HCT116 (cell line): Measurements from ENCODE around the gene CDNF. TPM values are rescaled to one million over a fixed set of nuclear protein-coding genes. Genes with fewer than 3 reads are reported as not detected.

Experiments used
- ATAC-seq: fragments of 200-7000 bp; cut with Tn5 transposase; 2 replicates; pipeline ENCODE4 v1.9.1; 2020; ENCODE audit warnings: mild to moderate bottlenecking, moderate library complexity
- BruUV-seq: library from RNA; stranded (reverse); fragments of 400-500 nt; replicated peaks from 2 replicates; lab custom pipeline; 2021; lab: Mats Ljungman, UMichigan
- CTCF ChIA-PET: fragments of 300-600 bp; sonication (Branson Sonifier 250); formaldehyde crosslinking; loops from one replicate; lab custom pipeline; 2021; ENCODE audit warnings: antibody characterized with exemption; lab: Charles Lee
- POLR2A ChIA-PET: fragments of 300-600, 350-600 bp; sonication (Branson Sonifier 250); formaldehyde crosslinking; loops from one replicate; lab custom pipeline; 2021; ENCODE audit warnings: antibody characterized with exemption; lab: Charles Lee
- RAD21 ChIA-PET, 2 experiments: fragments of 300-600 bp; sonication (Branson Sonifier 250); formaldehyde crosslinking; loops; one replicate each; lab custom pipeline; 2023; ENCODE audit warnings: low total read pairs in 2 of 2; ENCODE audit not compliant: uncharacterized antibody in 2 of 2, unreplicated experiment in 2 of 2, low non-redundant PET in 1 of 2; lab: Charles Lee
- DNase-seq: peaks from one replicate; pipeline ENCODE4 v3.0.0-alpha.2; 2010; ENCODE audit warnings: low read depth, low spot score
- H2AFZ ChIP-seq: fragments of 200-600 bp; shearing (Covaris generic), sonication (generic); 2 replicates; pipeline ENCODE4 v1.6.1; 2017; ENCODE audit warnings: low read depth, mixed run types, mixed read lengths, antibody characterized with exemption, low read length; ENCODE audit not compliant: poor library complexity, severe bottlenecking
- H3K27ac ChIP-seq: 2 replicates; pipeline ENCODE4 v1.5.1; 2012; ENCODE audit warnings: low read depth, low read length
- H3K27me3 ChIP-seq: fragments of 200-600 bp; sonication (generic); 2 replicates; pipeline ENCODE4 v1.6.1; 2016; ENCODE audit warnings: mixed run types, low read length, mixed read lengths; ENCODE audit not compliant: insufficient read depth
- H3K36me3 ChIP-seq, 2 experiments: fragments of 200-500 bp in 1 of 2; fragments of 200-600 bp in 1 of 2; sonication (Bioruptor generic) in 1 of 2; sonication (generic) in 1 of 2; 2 replicates each; pipeline versions ENCODE4 v1.5.1 to v1.6.1; 2014 to 2016; ENCODE audit warnings: low read length in 2 of 2, inconsistent platforms in 1 of 2, mixed read lengths in 1 of 2, mixed run types in 1 of 2; ENCODE audit not compliant: insufficient read depth in 2 of 2, control insufficient read depth in 1 of 2
- H3K4me1 ChIP-seq, 2 experiments: fragments of 200-600 bp in 1 of 2; sonication (generic) in 1 of 2; 2 replicates each; pipeline versions ENCODE4 v1.5.1 to v1.6.1; 2012 to 2017; ENCODE audit warnings: low read length in 2 of 2, inconsistent platforms in 1 of 2, mild to moderate bottlenecking in 1 of 2, mixed read lengths in 1 of 2, mixed run types in 1 of 2, moderate library complexity in 1 of 2; ENCODE audit not compliant: insufficient read depth in 2 of 2, control insufficient read depth in 1 of 2
- H3K4me2 ChIP-seq: fragments of 200-600 bp; sonication (generic); 2 replicates; pipeline ENCODE4 v1.6.1; 2017; ENCODE audit warnings: mixed run types, low read length, mixed read lengths
- H3K4me3 ChIP-seq, 2 experiments: fragments of 200-600 bp in 1 of 2; sonication (generic) in 1 of 2; replicated peaks in 1 of 2; 2 replicates each; pipeline ENCODE4 v1.5.1; 2011 to 2016; ENCODE audit warnings: low read length in 2 of 2, control low read depth in 1 of 2, low read depth in 1 of 2, mild to moderate bottlenecking in 1 of 2, mixed read lengths in 1 of 2, mixed run types in 1 of 2
- H3K79me2 ChIP-seq: fragments of 200-600 bp; sonication (generic); 2 replicates; pipeline ENCODE4 v1.6.1; 2017; ENCODE audit warnings: mild to moderate bottlenecking, mixed run types, low read length, moderate library complexity, mixed read lengths; ENCODE audit not compliant: insufficient read depth
- H3K9ac ChIP-seq: fragments of 200-600 bp; sonication (generic); 2 replicates; pipeline ENCODE4 v1.6.1; 2016; ENCODE audit warnings: low read length, mixed read lengths
- H3K9me2 ChIP-seq: fragments of 200-600 bp; sonication (generic), shearing (Covaris generic); 2 replicates; pipeline ENCODE4 v1.6.1; 2017; ENCODE audit warnings: mixed run types, mild to moderate bottlenecking, moderate library complexity; ENCODE audit not compliant: insufficient read depth
- H3K9me3 ChIP-seq, 2 experiments: fragments of 200-500 bp in 1 of 2; fragments of 200-600 bp in 1 of 2; sonication (Bioruptor generic) in 1 of 2; sonication (generic) in 1 of 2; 2 replicates each; pipeline ENCODE4 v1.6.1; 2014 to 2017; ENCODE audit warnings: low read length in 2 of 2, mixed read lengths in 2 of 2, inconsistent platforms in 1 of 2, low read depth in 1 of 2, mild to moderate bottlenecking in 1 of 2, mixed run types in 1 of 2, moderate library complexity in 1 of 2; ENCODE audit not compliant: control insufficient read depth in 1 of 2, insufficient read depth in 1 of 2
- H4K20me1 ChIP-seq: fragments of 200-600 bp; sonication (generic), shearing (Covaris generic); 2 replicates; pipeline ENCODE4 v1.6.1; 2017; ENCODE audit warnings: mixed run types, mild to moderate bottlenecking, moderate library complexity; ENCODE audit not compliant: insufficient read depth
- CBX3 ChIP-seq: IDR thresholded peaks from 2 replicates; pipeline ENCODE4 v1.6.1; 2012; ENCODE audit warnings: low read depth
- CEBPB ChIP-seq: IDR thresholded peaks from 2 replicates; pipeline ENCODE4 v1.6.1; 2012; ENCODE audit warnings: low read depth
- EGR1 ChIP-seq: IDR thresholded peaks from 2 replicates; pipeline ENCODE4 v1.6.1; 2012; ENCODE audit warnings: low read depth
- ELF1 ChIP-seq: IDR thresholded peaks from 2 replicates; pipeline ENCODE4 v1.6.1; 2012; ENCODE audit warnings: low read depth, borderline replicate concordance
- EZH2phosphoT487 ChIP-seq: fragments of 200-600 bp; IDR thresholded peaks from 2 replicates; pipeline ENCODE4 v1.6.1; 2018; ENCODE audit warnings: antibody characterized with exemption, borderline replicate concordance
- FOSL1 ChIP-seq: IDR thresholded peaks from 2 replicates; pipeline ENCODE4 v1.6.1; 2012; ENCODE audit warnings: low read depth
- JUND ChIP-seq: IDR thresholded peaks from 2 replicates; pipeline ENCODE4 v1.6.1; 2012
- POLR2A ChIP-seq: IDR thresholded peaks from 2 replicates; pipeline ENCODE4 v1.7.0; 2011; ENCODE audit warnings: borderline replicate concordance; ENCODE audit not compliant: insufficient read depth, insufficient read length; ENCODE audit errors: extremely low read depth
- POLR2AphosphoS5 ChIP-seq: IDR thresholded peaks from 2 replicates; pipeline ENCODE4 v1.6.1; 2011; ENCODE audit warnings: mild to moderate bottlenecking, low read depth, low read length, moderate library complexity
- RAD21 ChIP-seq: IDR thresholded peaks from 2 replicates; pipeline ENCODE4 v1.6.1; 2012; ENCODE audit warnings: low read depth, mild to moderate bottlenecking
- SIN3A ChIP-seq: IDR thresholded peaks from 2 replicates; pipeline ENCODE4 v1.6.1; 2012; ENCODE audit warnings: low read depth
- SP1 ChIP-seq: IDR thresholded peaks from 2 replicates; pipeline ENCODE4 v1.6.1; 2012; ENCODE audit warnings: low read depth
- SRF ChIP-seq: IDR thresholded peaks from 2 replicates; pipeline ENCODE4 v1.6.1; 2012; ENCODE audit warnings: low read depth
- TCF7L2 ChIP-seq: IDR thresholded peaks from 2 replicates; pipeline ENCODE4 v1.7.0; 2011; ENCODE audit warnings: borderline replicate concordance, inconsistent platforms; ENCODE audit not compliant: insufficient read depth, insufficient read length; ENCODE audit errors: extremely low read depth
- YY1 ChIP-seq: IDR thresholded peaks from 2 replicates; pipeline ENCODE4 v1.6.1; 2011; ENCODE audit warnings: low read length, low read depth, moderate library complexity, mild to moderate bottlenecking; ENCODE audit not compliant: insufficient replicate concordance; ENCODE audit errors: extremely low read depth
- ZFX ChIP-seq: fragments of 450-650 bp; IDR thresholded peaks from 2 replicates; pipeline ENCODE4 v1.6.1; 2017
- ZNF274 ChIP-seq: fragments of 200-500 bp; sonication (Bioruptor generic); IDR thresholded peaks from 2 replicates; pipeline ENCODE4 v1.6.1; 2014; ENCODE audit warnings: mild to moderate bottlenecking, low read depth, low read length, inconsistent platforms
- intact Hi-C: fragments of 100-400 bp; cut with micrococcal nuclease; formaldehyde crosslinking; loops from 2 replicates; pipeline ENCODE4 v1.10.0; 2022
- total RNA-seq: library from RNA; stranded (reverse); gene quantifications from one replicate; pipeline ENCODE4 v1.2.1, GENCODE V29; 2021; ENCODE audit not compliant: unreplicated experiment
- TF ChIP-seq, protein P1 (sequence below), 3 experiments: fragments of 200-600 bp in 1 of 3; sonication (generic) in 1 of 3; IDR thresholded peaks in 2 of 3; conservative IDR thresholded peaks in 1 of 3; 2 replicates each; pipeline ENCODE4 v1.5.1; 2012 to 2017; ENCODE audit warnings: low read depth in 2 of 3, low read length in 2 of 3, antibody characterized with exemption in 1 of 3, borderline replicate concordance in 1 of 3, control low read depth in 1 of 3, mild to moderate bottlenecking in 1 of 3, mixed read lengths in 1 of 3, mixed run types in 1 of 3, moderate library complexity in 1 of 3; ENCODE audit not compliant: insufficient read depth in 1 of 3
- TF ChIP-seq, protein P2 (sequence below): IDR thresholded peaks from 2 replicates; pipeline ENCODE4 v1.6.1; 2012
- TF ChIP-seq, protein P3 (sequence below): IDR thresholded peaks from 2 replicates; pipeline ENCODE4 v1.6.1; 2012; ENCODE audit warnings: low read depth
- TF ChIP-seq, protein P4 (sequence below): IDR thresholded peaks from 2 replicates; pipeline ENCODE4 v1.6.1; 2012

Gene CDNF
- total RNA-seq, 1 experiment from 2014 or later: 1.1 TPM

DNA sequence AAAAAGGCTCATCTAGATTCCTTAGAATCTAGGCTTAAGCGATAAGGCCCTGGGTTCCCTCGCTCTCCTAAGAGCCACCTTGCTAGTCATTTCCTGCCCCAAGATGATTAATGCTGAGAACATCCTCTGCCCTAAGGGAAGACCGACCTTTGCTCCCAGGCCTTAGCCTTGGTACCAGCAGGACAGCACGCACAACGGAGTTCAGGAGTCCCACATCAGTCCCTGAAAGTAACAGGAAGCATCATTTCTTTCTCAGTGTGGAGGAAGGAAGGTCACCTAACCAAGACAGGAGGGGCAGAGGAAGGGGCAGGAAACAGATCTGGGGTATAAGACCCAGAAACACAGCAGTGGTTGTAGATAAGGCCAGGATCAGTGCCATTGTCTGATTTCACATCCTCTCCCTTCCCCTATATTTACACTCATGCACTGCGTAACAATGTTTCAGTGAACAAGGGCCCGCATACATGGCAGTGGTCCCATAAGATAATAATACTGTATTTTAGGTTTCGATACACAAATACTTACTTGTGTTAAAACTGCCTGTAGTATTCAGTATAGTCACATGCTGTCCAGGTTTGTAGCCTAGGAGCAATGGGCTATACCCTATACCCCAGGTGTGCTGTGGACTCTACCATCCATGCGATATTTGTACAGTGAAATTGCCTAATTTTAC, 55.0 kb downstream of the CDNF start:
- Histone ChIP-seq H3K27ac (no peak overlapping the region), H3K36me3 (no peaks in the 10 kb centered on the region), H3K9ac (no peak overlapping the region; the same call in 1 of the 2 replicates), H3K4me3 (peak overlapping the region in 1 of 2 experiments; percentile 12; a peak in 1 of 4 replicates), H4K20me1 (no peaks in the 10 kb centered on the region), H2AFZ (peak overlapping the region; percentile 57), H3K4me1 (peaks cover 0 to 21% of the 10 kb centered on the region in 2 experiments; a peak in 2 of 4 replicates), H3K9me3 (peaks cover 3 to 4% of the 10 kb centered on the region in 2 experiments; a peak in 1 of 4 replicates), H3K9me2 (no peaks in the 10 kb centered on the region), H3K79me2 (no peaks in the 10 kb centered on the region), H3K4me2 (peak overlapping the region; percentile 62), H3K27me3 (no peaks in the 10 kb centered on the region)
- DNase-seq: peak; percentile 61
- no TSS peak for BruUV-seq
- ChIA-PET RAD21 (no interaction called here), POLR2A (no interaction called here), CTCF (no interaction called here)
- intact Hi-C loops: no loop called here
- peak; percentile 88 for ATAC-seq
- peak; percentile 60 for TF ChIP-seq JUND
- no peak for TF ChIP-seq ZFX
- no peak for TF ChIP-seq ELF1
- TF ChIP-seq POLR2AphosphoS5: no peak
- no peak for TF ChIP-seq POLR2A
- TF ChIP-seq FOSL1: peak; percentile 74
- TF ChIP-seq SP1: peak; percentile 81
- no peak for TF ChIP-seq TCF7L2
- TF ChIP-seq ZNF274: no peak
- TF ChIP-seq CBX3: 0 out of 2 replicates have a peak, but pooled peaks have one; percentile 48
- TF ChIP-seq, protein P1, sequence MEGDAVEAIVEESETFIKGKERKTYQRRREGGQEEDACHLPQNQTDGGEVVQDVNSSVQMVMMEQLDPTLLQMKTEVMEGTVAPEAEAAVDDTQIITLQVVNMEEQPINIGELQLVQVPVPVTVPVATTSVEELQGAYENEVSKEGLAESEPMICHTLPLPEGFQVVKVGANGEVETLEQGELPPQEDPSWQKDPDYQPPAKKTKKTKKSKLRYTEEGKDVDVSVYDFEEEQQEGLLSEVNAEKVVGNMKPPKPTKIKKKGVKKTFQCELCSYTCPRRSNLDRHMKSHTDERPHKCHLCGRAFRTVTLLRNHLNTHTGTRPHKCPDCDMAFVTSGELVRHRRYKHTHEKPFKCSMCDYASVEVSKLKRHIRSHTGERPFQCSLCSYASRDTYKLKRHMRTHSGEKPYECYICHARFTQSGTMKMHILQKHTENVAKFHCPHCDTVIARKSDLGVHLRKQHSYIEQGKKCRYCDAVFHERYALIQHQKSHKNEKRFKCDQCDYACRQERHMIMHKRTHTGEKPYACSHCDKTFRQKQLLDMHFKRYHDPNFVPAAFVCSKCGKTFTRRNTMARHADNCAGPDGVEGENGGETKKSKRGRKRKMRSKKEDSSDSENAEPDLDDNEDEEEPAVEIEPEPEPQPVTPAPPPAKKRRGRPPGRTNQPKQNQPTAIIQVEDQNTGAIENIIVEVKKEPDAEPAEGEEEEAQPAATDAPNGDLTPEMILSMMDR (IDR thresholded peaks at IDR 0.05 in 2 of 3, conservative IDR thresholded peaks at IDR 0.05 in 1 of 3; ENCODE audit: borderline replicate concordance in 1 of 3, insufficient read depth in 1 of 3, low read depth in 2 of 3, low read length in 2 of 3): no peak
- no peak for TF ChIP-seq EGR1
- TF ChIP-seq, protein P2, sequence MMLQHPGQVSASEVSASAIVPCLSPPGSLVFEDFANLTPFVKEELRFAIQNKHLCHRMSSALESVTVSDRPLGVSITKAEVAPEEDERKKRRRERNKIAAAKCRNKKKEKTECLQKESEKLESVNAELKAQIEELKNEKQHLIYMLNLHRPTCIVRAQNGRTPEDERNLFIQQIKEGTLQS: no peak
- no peak for TF ChIP-seq SRF
- TF ChIP-seq RAD21: no peak
- TF ChIP-seq, protein P3, sequence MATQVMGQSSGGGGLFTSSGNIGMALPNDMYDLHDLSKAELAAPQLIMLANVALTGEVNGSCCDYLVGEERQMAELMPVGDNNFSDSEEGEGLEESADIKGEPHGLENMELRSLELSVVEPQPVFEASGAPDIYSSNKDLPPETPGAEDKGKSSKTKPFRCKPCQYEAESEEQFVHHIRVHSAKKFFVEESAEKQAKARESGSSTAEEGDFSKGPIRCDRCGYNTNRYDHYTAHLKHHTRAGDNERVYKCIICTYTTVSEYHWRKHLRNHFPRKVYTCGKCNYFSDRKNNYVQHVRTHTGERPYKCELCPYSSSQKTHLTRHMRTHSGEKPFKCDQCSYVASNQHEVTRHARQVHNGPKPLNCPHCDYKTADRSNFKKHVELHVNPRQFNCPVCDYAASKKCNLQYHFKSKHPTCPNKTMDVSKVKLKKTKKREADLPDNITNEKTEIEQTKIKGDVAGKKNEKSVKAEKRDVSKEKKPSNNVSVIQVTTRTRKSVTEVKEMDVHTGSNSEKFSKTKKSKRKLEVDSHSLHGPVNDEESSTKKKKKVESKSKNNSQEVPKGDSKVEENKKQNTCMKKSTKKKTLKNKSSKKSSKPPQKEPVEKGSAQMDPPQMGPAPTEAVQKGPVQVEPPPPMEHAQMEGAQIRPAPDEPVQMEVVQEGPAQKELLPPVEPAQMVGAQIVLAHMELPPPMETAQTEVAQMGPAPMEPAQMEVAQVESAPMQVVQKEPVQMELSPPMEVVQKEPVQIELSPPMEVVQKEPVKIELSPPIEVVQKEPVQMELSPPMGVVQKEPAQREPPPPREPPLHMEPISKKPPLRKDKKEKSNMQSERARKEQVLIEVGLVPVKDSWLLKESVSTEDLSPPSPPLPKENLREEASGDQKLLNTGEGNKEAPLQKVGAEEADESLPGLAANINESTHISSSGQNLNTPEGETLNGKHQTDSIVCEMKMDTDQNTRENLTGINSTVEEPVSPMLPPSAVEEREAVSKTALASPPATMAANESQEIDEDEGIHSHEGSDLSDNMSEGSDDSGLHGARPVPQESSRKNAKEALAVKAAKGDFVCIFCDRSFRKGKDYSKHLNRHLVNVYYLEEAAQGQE: no peak
- no peak for TF ChIP-seq CEBPB
- TF ChIP-seq YY1: no peak
- no peak for TF ChIP-seq EZH2phosphoT487
- TF ChIP-seq SIN3A: no peak
- TF ChIP-seq, protein P4, sequence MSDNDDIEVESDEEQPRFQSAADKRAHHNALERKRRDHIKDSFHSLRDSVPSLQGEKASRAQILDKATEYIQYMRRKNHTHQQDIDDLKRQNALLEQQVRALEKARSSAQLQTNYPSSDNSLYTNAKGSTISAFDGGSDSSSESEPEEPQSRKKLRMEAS: no peak
